RWPE1 (cell line): ENCODE measurements around the gene CEMIP.

Experiments
- CTCF ChIA-PET: fragments of 350-600 bp; sonication (Branson Sonifier 250); formaldehyde crosslinking; extraction: SDS; loops from one replicate; lab custom pipeline; 2021; lab: Yijun Ruan, JAX
- POLR2A ChIA-PET: fragments of 400-600 bp; formaldehyde crosslinking; extraction: SDS; loops from one replicate; lab custom pipeline; 2020; ENCODE audit warnings: antibody characterized with exemption; ENCODE audit not compliant: low non-redundant PET; lab: Yijun Ruan, JAX
- DNase-seq: peaks from one replicate; pipeline ENCODE4 v3.0.0; 2012; ENCODE audit warnings: low spot score
- H3K27ac ChIP-seq: fragments of 450-650 bp; 2 replicates; pipeline ENCODE4 v1.5.1; 2017
- TF ChIP-seq, protein P1 (sequence below): fragments of 450-650 bp; conservative IDR thresholded peaks from 2 replicates; pipeline ENCODE4 v1.5.1; 2017; ENCODE audit warnings: low read depth, mild to moderate bottlenecking

The CEMIP gene

GRCh38 chr15:80979538-80980200 lies 200.5 kb downstream of the CEMIP start:
- TF ChIP-seq, protein P1, sequence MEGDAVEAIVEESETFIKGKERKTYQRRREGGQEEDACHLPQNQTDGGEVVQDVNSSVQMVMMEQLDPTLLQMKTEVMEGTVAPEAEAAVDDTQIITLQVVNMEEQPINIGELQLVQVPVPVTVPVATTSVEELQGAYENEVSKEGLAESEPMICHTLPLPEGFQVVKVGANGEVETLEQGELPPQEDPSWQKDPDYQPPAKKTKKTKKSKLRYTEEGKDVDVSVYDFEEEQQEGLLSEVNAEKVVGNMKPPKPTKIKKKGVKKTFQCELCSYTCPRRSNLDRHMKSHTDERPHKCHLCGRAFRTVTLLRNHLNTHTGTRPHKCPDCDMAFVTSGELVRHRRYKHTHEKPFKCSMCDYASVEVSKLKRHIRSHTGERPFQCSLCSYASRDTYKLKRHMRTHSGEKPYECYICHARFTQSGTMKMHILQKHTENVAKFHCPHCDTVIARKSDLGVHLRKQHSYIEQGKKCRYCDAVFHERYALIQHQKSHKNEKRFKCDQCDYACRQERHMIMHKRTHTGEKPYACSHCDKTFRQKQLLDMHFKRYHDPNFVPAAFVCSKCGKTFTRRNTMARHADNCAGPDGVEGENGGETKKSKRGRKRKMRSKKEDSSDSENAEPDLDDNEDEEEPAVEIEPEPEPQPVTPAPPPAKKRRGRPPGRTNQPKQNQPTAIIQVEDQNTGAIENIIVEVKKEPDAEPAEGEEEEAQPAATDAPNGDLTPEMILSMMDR, result no peak
- ChIA-PET CTCF (interaction anchor here (0.8 to 2.1 kb wide), 2 partner anchors 10 to 742 kb away, joined by 4 to 12 read pairs; no protein-coding TSS in a partner anchor), POLR2A (no interaction called here)
- no peak for DNase-seq
- H3K27ac ChIP-seq, result no peak overlapping the region

DNA sequence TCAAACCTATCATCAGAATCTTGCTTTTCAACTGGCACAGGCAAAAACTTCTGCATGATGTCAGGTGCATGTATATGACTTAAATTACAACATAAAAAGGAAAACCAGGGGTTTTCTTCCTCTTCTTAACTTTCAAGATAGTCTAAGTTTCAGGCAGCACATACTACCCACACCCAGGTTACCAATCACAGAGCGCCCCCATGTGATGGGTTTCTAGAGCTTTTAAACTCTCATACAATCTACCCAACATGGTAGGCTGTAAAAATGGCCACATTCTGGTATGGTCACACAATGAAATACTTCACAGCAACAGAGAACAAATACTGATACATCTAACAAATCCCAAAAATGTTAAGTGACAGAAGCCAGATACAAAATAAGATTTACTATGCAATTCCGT lies 203.0 kb downstream of the CEMIP start:
- TF ChIP-seq, protein P1, result no peak
- ChIA-PET POLR2A (no interaction called here), CTCF (no interaction called here)
- no peak overlapping the region for H3K27ac ChIP-seq
- DNase-seq, result no peak

GRCh38 chr15:80982839-80983238 lies 203.7 kb downstream of the CEMIP start:
- ChIA-PET POLR2A (no interaction called here), CTCF (no interaction called here)
- TF ChIP-seq, protein P1, result no peak
- no peak for DNase-seq
- no peak overlapping the region for H3K27ac ChIP-seq

DNA sequence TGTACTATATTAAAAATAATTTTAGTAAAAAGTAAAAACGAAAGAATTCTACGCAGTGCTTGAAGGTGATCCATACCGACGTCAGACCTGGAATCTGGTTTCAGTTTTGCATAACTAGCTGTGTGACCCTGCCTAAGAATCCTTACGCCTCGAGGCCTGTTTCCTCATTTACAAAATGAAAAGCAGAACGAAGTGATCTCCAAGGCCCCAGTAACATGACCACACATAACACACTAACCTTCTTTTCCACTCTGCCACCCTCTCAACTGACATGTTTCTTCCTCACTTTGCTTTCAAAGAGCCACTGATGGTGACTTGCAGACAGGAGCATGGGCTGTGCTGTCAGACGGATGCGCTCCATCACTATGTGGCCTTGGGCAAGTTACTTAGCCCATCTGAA lies 205.7 kb downstream of the CEMIP start:
- CTCF ChIA-PET, result no interaction called here
- POLR2A ChIA-PET, result interaction anchor here (0.6 kb wide), 1 partner anchor 10 kb away, joined by 3 read pairs; no protein-coding TSS in a partner anchor
- H3K27ac ChIP-seq, result no peak overlapping the region
- DNase-seq, result no peak
- TF ChIP-seq, protein P1, result no peak

DNA sequence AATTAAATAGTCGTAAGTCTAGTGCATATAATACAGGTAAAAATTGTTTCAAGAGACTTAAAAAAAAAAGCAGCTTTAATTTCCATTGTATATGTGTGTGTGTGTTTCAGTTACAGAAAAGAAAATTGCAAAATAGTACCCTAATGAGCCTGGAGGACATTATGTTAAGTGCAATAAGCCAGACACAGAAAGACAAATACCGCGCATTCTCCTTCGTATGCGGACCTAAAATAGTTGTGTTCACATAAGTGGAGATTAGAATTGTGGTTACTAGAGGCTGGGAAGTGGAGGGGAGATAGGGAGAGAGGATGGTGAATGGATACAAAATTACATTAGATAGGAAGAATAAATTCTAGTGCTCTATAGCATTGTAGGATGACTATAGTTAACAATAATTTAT lies 206.8 kb downstream of the CEMIP start:
- ChIA-PET POLR2A (no interaction called here), CTCF (interaction anchor here (0.8 kb wide), 1 partner anchor 16 kb away, joined by 3 read pairs; no protein-coding TSS in a partner anchor)
- TF ChIP-seq, protein P1, result no peak
- DNase-seq, result no peak
- no peak overlapping the region for H3K27ac ChIP-seq

GRCh38 chr15:80986487-80986886 lies 207.3 kb downstream of the CEMIP start:
- ChIA-PET POLR2A (no interaction called here), CTCF (no interaction called here)
- DNase-seq, result no peak
- H3K27ac ChIP-seq, result no peak overlapping the region
- TF ChIP-seq, protein P1, result no peak
